Epithelial cell of esophagus (primary cell): Measurements from ENCODE around the gene CCDC158.

ENCODE experiments used
- DNase-seq: peaks from one replicate; pipeline ENCODE4 v3.0.0; 2010; ENCODE audit warnings: low read depth
- H3K4me3 ChIP-seq: 2 replicates; pipeline ENCODE4 v1.5.1; 2011; ENCODE audit warnings: mild to moderate bottlenecking, low read length, control low read depth
- TF ChIP-seq, protein P1 (sequence below): IDR thresholded peaks from 2 replicates; pipeline ENCODE4 v1.5.1; 2011; ENCODE audit warnings: low read depth, mild to moderate bottlenecking, low read length, control low read depth, inconsistent platforms; ENCODE audit not compliant: insufficient read depth; ENCODE audit errors: missing control alignments

The CCDC158 gene

DNA sequence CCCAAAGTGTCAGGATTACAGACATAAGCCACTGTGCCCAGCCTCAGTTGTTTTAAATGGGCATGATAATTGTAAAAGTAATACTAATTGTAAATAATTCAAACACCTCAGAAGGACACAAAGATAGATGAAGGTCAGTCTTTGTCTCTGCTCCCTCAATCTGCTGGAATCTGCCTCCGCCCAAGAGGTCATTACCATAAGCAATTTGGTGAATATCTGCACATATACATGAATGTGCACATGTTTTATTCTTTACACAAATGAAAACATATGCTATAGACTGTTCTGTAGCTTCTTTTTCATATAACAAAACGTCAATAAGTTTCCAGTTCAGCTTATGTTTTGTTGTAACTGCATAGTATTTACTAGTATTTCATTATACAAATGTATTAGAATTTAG lies 107.4 kb downstream of the CCDC158 start:
- no peak overlapping the region for H3K4me3 ChIP-seq
- DNase-seq: no peak
- TF ChIP-seq, protein P1, sequence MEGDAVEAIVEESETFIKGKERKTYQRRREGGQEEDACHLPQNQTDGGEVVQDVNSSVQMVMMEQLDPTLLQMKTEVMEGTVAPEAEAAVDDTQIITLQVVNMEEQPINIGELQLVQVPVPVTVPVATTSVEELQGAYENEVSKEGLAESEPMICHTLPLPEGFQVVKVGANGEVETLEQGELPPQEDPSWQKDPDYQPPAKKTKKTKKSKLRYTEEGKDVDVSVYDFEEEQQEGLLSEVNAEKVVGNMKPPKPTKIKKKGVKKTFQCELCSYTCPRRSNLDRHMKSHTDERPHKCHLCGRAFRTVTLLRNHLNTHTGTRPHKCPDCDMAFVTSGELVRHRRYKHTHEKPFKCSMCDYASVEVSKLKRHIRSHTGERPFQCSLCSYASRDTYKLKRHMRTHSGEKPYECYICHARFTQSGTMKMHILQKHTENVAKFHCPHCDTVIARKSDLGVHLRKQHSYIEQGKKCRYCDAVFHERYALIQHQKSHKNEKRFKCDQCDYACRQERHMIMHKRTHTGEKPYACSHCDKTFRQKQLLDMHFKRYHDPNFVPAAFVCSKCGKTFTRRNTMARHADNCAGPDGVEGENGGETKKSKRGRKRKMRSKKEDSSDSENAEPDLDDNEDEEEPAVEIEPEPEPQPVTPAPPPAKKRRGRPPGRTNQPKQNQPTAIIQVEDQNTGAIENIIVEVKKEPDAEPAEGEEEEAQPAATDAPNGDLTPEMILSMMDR: no peak

DNA sequence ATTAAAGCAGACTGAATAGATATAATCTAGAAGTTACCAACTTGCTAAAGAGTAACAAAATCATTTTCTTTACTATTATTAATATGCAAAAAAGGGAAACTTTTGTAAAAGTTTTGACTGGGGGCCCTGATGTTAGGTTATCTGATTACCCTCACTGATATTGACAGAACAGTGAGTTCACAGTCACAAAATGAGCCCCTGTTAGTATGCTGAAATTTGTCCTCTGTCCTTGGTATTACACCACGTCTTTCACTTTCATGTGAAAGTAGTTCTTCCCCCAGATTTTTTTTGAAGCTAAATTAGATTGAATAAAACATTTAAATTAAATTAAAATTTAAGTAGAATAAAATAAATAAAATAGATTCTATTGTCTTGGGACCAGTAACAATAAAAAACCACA lies 108.5 kb downstream of the CCDC158 start:
- H3K4me3 ChIP-seq: no peak overlapping the region
- no peak for DNase-seq
- TF ChIP-seq, protein P1: no peak

DNA sequence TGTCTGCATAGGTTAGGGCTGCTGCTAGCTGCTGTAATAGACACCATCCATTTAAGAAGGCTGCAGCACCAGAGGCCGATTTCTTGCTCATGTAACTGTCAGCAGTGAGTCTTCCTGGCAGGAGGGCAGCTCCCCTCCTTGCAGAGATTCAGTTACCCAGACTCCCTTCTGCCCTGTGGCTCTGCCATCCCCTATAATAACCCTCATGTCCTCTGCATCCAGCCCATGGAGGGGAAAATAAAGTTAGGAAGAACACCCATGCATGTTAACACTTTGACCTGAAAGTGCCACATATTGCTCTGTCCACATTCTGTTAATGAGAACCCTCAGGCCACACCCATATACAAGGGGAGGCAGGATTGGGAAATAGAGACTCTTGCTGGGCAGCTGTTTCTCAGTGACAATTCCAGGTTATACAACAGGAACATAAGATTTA lies 109.0 kb downstream of the CCDC158 start:
- DNase-seq: no peak
- TF ChIP-seq, protein P1: no peak
- H3K4me3 ChIP-seq: no peak overlapping the region

DNA sequence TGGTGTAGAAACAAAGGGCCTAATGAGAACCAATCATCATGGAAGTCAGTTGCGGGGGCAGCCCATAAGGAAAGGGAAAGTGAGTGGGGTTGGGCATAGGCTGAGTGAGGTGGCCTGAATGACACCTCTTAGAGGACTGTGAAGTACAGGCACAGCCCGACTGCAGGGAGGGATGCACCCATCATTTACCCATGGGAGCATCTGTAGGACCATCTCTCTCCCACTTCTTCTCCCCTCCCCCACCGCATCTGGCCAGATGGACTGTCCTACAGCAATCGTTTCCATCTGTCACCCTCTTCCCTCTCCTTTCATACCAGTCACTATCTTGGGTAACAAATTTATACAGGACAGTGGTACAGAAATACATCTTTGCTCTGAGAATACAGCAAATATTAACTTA lies 110.3 kb downstream of the CCDC158 start:
- TF ChIP-seq, protein P1: no peak
- DNase-seq: no peak
- no peak overlapping the region for H3K4me3 ChIP-seq

DNA sequence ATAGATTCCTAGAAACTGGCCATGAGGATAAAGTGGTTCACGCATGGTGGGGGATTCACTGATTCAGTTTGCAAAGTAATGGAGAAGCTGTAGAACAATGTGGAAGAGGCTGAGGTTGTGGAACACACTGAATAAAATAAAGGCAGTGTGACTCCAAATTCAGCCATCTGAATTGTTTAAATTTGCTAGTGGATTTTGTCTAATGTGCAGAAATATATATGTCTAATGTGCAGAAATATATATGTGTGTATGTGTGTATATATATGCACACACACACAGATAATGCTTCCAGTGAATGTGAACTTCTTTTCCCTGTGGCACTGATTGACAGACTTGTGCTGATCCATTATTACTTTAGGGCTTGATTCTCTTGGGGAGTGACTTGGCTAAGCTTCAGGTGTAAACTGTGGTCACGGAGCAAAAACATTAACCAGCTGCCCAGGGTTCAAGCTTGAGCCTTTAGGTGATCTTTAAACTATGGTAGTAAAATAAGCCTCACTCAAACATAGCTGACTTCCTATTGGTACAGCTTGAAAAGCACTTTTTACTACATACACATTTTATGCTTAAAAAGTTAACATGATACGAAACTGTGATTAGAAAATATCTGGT lies 110.9 kb downstream of the CCDC158 start:
- no peak overlapping the region for H3K4me3 ChIP-seq
- no peak for DNase-seq

DNA sequence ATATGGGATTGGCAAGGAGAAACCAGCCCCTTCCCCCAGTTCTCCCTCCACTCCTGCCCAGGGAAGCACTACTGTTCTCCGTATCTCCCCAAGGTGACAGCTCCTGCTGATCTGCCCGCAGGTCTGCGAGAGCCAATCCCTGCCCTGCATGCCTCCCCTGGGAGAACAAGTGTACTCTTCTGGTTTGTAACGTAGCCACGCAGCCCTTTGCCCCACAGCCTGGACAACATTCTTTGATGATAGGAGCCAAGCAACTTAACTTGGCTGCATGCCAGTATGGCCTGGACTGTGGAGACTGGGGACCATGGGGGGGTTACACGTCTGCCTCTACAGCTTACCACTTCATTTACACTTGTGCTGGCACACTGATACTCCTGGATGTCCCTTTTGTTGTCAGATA lies 112.4 kb downstream of the CCDC158 start:
- TF ChIP-seq, protein P1: no peak
- H3K4me3 ChIP-seq: no peak overlapping the region
- no peak for DNase-seq

More for the DNA sequence above, 110.9 kb downstream of the CCDC158 start:
- TF ChIP-seq, protein P1: no peak

DNA sequence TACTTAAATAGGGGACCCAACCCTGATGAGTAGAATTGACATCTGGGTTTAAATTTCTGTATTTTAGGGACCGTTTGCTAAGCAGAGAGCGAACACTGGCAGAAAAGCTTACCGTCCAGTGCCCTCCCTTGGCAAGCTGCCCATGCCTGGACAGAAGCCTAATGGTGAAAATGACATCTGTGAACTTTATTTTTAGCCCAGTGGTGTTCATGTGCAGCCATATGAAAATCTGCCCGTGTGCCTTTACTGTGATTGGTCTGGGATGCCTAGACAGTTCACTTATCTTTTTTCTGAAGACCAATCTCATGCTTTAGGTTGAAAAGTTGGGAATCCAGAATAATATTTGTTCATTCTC lies 113.3 kb downstream of the CCDC158 start:
- TF ChIP-seq, protein P1: no peak

More for the DNA sequence above, 113.3 kb downstream of the CCDC158 start:
- peak overlapping the region; percentile 78 for H3K4me3 ChIP-seq
- DNase-seq: no peak
